ENCODE measurements around the gene ACKR1. TPM values are rescaled to one million over a fixed set of nuclear protein-coding genes. Genes with fewer than 3 reads are reported as not detected.

The ACKR1 gene
- total and polyA plus RNA-seq, 2 of the 13 experiments (the other 11 are each of a cell fraction or from before 2014, with no cell fraction given) = not detected

DNA sequence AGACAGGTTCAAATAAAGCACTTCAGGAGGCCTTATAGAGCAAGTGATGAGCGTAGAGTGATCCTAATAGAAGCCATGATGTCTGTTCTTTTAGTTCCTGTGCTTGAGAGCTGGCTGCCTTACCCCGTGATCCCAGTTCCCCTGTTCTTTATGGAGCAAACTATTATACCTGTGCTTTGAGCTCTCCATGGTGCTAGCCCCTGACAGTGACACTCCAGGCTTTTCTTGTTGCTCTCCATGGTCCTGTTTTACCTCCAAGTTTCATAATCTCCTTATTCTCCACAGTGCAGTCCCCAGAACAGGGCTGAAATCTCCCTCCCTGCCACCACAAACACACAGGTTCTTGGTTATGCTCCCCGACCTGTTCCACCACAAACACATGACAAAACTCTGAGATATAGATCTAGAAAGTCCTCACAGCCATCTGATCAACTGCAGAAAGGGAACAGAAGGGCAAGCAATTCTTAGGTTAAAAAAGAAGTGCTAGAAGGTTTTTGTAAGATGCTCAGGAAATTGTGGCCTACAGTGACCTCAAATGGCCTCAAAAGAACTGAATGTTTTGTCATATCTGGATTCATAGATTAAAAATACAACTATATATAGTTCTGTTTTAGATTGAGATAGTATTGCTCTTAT is 27.3 kb upstream of the ACKR1 start (continued):
- TF ChIP-seq ZNF546 (CRISPR knock-in tag; conservative IDR thresholded peaks at IDR 0.05) = 0 out of 2 replicates have a peak, but pooled peaks have one; percentile 60
- peak; percentile 94; the same call in 1 of the 2 replicates for TF ChIP-seq MAF1 (CRISPR knock-in tag; IDR thresholded peaks at IDR 0.05; ENCODE audit: borderline replicate concordance)
- TF ChIP-seq BCLAF1 (IDR thresholded peaks at IDR 0.05) = no peak
- TF ChIP-seq HOXA3 (CRISPR knock-in tag; IDR thresholded peaks at IDR 0.05) = 0 out of 2 replicates have a peak, but pooled peaks have one; percentile 48
- TF ChIP-seq ZNF530 (CRISPR knock-in tag; IDR thresholded peaks at IDR 0.05; ENCODE audit: low read depth) = peak; percentile 94
- TF ChIP-seq SNAPC2 (CRISPR knock-in tag; IDR thresholded peaks at IDR 0.05) = peak; percentile 81
- TF ChIP-seq GRHL1 (CRISPR knock-in tag; conservative IDR thresholded peaks at IDR 0.05) = no peak
- no peak for TF ChIP-seq SMAD1 (CRISPR knock-in tag; IDR thresholded peaks at IDR 0.05; ENCODE audit: borderline replicate concordance, low read depth)
- TF ChIP-seq, protein P1, sequence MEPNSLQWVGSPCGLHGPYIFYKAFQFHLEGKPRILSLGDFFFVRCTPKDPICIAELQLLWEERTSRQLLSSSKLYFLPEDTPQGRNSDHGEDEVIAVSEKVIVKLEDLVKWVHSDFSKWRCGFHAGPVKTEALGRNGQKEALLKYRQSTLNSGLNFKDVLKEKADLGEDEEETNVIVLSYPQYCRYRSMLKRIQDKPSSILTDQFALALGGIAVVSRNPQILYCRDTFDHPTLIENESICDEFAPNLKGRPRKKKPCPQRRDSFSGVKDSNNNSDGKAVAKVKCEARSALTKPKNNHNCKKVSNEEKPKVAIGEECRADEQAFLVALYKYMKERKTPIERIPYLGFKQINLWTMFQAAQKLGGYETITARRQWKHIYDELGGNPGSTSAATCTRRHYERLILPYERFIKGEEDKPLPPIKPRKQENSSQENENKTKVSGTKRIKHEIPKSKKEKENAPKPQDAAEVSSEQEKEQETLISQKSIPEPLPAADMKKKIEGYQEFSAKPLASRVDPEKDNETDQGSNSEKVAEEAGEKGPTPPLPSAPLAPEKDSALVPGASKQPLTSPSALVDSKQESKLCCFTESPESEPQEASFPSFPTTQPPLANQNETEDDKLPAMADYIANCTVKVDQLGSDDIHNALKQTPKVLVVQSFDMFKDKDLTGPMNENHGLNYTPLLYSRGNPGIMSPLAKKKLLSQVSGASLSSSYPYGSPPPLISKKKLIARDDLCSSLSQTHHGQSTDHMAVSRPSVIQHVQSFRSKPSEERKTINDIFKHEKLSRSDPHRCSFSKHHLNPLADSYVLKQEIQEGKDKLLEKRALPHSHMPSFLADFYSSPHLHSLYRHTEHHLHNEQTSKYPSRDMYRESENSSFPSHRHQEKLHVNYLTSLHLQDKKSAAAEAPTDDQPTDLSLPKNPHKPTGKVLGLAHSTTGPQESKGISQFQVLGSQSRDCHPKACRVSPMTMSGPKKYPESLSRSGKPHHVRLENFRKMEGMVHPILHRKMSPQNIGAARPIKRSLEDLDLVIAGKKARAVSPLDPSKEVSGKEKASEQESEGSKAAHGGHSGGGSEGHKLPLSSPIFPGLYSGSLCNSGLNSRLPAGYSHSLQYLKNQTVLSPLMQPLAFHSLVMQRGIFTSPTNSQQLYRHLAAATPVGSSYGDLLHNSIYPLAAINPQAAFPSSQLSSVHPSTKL (CRISPR knock-in tag; IDR thresholded peaks at IDR 0.05) = peak; percentile 87
- no peak; the same call in 1 of the 2 replicates for TF ChIP-seq ZBTB38 (CRISPR knock-in tag; IDR thresholded peaks at IDR 0.05)
- TF ChIP-seq KDM5A (IDR thresholded peaks at IDR 0.05; ENCODE audit: borderline replicate concordance, low read length) = no peak
- TF ChIP-seq ZFP37 (CRISPR knock-in tag; IDR thresholded peaks at IDR 0.05; ENCODE audit: borderline replicate concordance) = peak; percentile 99
- no peak for TF ChIP-seq ZNF383 (CRISPR knock-in tag; IDR thresholded peaks at IDR 0.05; ENCODE audit: borderline replicate concordance)
- peak; percentile 88 for TF ChIP-seq IKZF5 (CRISPR knock-in tag; IDR thresholded peaks at IDR 0.05)
- no peak for TF ChIP-seq MLLT10 (CRISPR knock-in tag; IDR thresholded peaks at IDR 0.05)
- TF ChIP-seq ELK4 (CRISPR knock-in tag; IDR thresholded peaks at IDR 0.05; ENCODE audit: borderline replicate concordance) = peak; percentile 76; the same call in 1 of the 2 replicates

All from HepG2 (cell line).